HG03097 (cell line): ENCODE data around the gene SSNA1.
"Not testable (repeated sequence)": the region's sequence is repeated elsewhere in the genome, so short reads cannot be mapped to it uniquely, and the experiment has no call there.

Experiments used
- ATAC-seq: cut with Tn5 transposase; IDR thresholded peaks from one replicate; pipeline ENCODE4 v1.9.1; 2021; ENCODE audit not compliant: unreplicated experiment, low FRiP score

SSNA1 gene

GRCh38 chr9:137228506-137228967 lies 40.1 kb downstream of the SSNA1 start:
- no peak for ATAC-seq

- no peak for ATAC-seq
These were observed 40.8 kb downstream of the SSNA1 start for GRCh38 chr9:137228968-137229896.

DNA sequence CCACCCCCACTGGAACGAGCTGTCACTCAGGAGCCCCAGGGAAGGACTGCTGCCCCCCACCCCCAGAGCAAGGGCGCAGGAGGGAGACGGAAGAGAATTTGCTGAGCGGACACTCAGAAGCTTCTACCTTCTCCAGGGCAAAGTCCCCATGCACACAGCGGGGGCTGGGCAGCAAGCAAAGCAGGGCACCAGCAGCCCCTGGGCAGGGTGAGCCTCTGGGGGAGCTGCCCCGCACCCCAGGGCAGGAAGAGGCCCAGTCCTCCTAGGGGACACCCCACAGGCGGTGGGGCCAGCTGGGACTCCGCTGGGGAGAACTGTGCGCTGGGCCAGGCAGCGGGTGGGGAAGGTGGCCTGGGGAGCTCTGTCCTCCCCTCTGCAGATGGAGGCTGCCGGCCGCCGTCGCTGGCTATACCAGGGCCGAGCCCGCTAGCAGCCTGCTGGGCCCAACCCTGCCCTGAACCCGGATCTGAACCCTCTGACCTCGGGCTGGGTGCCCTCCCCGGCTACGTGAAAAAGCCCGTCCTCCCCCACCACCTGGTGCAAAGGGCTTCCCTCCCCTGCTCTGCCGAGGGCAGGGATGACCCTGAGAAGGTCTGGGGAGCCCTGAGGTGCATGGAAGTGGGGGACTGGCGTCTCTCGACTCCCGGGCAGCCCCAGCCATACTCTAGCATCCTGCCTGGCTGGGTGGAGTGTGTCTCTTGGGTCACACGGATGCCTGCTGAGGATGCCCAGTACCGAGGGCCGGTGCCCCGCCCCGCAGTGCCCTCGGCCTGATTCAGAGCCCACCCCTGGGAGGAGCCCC lies 41.6 kb downstream of the SSNA1 start:
- ATAC-seq = no peak

GRCh38 chr9:137230705-137231371 lies 42.4 kb downstream of the SSNA1 start, which contains the start of gene SLC34A3:
TSS of gene SLC34A3 (plus strand) at chr9:137230901. CDS start at chr9:137231703, 802 bp downstream.
- no peak for ATAC-seq

GRCh38 chr9:137231372-137232039 lies 43.0 kb downstream of the SSNA1 start:
- no peak for ATAC-seq

DNA sequence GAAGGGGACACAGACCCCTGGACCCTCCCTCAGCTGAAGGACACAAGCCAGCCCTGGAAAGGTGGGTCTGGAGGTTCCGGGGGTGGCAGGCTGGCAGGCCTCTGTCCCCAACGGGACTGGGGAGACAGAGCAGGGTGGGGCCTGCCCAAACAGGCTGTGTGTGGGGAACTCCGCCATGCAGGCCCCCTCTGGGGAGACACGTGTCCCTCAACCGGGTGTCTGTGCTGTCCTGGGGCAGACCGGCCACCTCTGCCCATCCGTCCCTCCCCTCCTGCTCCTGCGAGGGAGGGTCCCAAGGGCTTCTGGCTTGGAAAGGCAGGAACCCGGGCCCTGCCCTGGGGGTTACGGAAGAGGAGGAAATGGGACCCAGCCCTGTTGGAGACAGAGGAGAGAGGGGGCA lies 43.6 kb downstream of the SSNA1 start:
- ATAC-seq = no peak

GRCh38 chr9:137232510-137232909 lies 44.0 kb downstream of the SSNA1 start:
- ATAC-seq = no peak

GRCh38 chr9:137233143-137233980 lies 44.9 kb downstream of the SSNA1 start:
- no peak for ATAC-seq

- ATAC-seq = no peak
These were observed 45.7 kb downstream of the SSNA1 start for GRCh38 chr9:137234055-137234697.

GRCh38 chr9:137234758-137235423 lies 46.4 kb downstream of the SSNA1 start:
- no peak for ATAC-seq

GRCh38 chr9:137235424-137236237 lies 47.2 kb downstream of the SSNA1 start:
- ATAC-seq = no peak

- no peak for ATAC-seq
These were observed 47.9 kb downstream of the SSNA1 start for GRCh38 chr9:137236238-137236935.

DNA sequence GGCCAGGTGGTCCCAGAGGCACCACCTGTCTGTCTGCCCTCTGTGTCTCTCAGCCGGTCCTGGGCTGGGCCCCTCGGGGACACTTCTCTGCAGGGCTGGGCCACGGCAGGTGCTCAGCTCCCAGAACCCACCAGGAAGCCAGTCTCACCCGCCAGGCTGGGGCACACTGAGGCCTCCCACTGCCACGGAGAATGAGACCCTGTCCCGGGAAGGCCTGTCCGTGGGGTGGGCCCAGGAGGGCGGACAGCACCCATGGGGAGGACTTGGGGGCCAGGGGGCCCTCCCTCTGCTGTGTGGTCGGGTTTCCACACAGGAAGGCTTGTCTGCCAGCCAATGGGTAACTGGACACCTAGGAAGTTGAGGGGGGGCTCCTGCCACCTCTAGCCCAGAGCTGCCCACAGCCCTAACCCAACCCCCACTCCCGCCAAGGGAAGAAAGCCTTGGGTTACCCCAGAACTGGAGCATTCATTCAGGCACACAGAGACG lies 48.5 kb downstream of the SSNA1 start:
- no peak for ATAC-seq

DNA sequence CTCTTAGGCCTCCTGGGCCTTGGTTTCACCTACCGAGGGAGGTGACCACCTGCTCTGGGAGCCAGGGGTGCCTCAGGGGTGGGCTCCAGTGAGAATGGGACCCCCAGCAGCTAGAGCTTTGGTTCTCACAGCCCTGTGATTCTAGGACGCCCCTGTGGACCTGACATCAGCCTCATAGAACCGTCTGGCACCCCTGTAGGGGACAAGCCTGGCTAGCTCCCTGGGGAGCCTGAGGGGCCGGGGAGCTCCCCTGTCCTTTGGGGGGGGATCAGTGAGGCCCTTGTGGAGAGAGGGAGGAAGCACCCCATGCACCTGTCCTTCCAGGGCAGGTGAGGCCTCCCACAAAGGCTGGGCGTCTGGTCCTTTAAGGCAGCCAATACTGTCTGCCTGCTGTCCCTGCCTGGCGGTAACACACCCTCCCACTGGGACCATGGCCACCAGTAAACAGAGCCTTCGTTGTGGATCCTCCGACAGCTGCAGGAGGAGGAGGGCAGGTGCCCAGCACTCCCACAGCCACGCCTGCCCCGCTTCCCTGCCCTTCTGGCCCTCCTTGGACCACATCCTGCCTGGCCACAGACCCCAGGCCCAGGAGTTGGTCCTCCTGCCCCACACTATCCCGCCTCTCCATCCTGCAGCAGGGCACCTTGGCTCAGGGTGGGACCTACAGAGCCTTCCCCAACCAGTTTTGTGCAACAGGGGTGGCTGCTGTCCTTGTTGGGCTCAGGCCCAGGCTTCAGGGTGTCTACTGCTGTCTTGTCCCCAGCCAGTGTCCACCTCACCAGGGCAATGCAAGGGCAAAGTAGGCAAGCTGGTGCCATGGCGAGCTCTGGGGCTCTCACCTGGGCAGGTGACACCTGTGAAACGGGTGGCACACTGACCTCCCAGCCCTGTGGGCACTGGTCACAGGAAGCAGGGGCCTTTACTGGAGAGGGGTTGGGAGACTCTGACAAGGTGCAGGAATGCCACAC lies 49.6 kb downstream of the SSNA1 start:
- ATAC-seq = no peak

DNA sequence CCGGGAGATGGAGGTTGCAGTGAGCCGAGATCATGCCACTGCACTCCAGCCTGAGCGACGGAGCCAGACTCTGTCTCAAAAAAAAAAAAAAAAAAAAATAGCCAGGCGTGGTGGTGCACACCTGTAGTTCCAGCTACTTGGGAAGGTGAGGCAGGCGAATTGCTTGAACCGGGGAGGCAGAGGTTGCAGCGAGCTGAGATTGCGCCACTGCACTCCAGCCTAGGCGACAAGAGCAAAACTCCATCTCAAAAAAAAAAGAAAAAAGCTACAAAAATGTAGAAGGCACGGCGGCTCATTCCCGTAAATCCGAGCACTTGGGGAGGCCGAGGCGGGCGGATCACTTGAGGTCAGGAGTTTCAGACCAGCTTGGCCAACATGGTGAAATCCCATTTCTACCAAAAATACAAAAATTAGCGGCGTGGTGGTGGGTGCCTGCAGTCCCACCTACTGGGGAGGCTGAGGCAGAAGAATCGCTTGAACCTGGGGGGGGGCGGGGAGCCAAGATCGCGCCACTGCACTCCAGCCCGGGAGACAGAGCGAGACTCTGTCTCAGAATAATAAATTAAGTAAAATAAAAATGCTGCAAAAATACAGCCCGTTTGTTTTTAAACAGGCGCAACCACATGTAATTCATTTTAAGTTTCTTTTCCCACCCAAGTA lies 51.2 kb downstream of the SSNA1 start:
- not testable (repeated sequence) for ATAC-seq
